GM12864 (cell line): Measurements from ENCODE around the gene APPL2.

Source experiments
- DNase-seq: peaks from one replicate; pipeline ENCODE4 v3.0.0-alpha.2; 2011; ENCODE audit warnings: low read depth
- H3K4me3 ChIP-seq: 2 replicates; pipeline ENCODE4 v1.5.1; 2011; ENCODE audit warnings: mild to moderate bottlenecking, low read depth, low read length, control low read depth
- TF ChIP-seq, protein P1 (sequence below): IDR thresholded peaks from 2 replicates; pipeline ENCODE4 v1.5.1; 2011; ENCODE audit warnings: low read depth, mild to moderate bottlenecking, moderate library complexity, low read length, control low read depth, inconsistent platforms; ENCODE audit errors: missing control alignments

Gene APPL2, protein sequence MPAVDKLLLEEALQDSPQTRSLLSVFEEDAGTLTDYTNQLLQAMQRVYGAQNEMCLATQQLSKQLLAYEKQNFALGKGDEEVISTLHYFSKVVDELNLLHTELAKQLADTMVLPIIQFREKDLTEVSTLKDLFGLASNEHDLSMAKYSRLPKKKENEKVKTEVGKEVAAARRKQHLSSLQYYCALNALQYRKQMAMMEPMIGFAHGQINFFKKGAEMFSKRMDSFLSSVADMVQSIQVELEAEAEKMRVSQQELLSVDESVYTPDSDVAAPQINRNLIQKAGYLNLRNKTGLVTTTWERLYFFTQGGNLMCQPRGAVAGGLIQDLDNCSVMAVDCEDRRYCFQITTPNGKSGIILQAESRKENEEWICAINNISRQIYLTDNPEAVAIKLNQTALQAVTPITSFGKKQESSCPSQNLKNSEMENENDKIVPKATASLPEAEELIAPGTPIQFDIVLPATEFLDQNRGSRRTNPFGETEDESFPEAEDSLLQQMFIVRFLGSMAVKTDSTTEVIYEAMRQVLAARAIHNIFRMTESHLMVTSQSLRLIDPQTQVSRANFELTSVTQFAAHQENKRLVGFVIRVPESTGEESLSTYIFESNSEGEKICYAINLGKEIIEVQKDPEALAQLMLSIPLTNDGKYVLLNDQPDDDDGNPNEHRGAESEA

DNA sequence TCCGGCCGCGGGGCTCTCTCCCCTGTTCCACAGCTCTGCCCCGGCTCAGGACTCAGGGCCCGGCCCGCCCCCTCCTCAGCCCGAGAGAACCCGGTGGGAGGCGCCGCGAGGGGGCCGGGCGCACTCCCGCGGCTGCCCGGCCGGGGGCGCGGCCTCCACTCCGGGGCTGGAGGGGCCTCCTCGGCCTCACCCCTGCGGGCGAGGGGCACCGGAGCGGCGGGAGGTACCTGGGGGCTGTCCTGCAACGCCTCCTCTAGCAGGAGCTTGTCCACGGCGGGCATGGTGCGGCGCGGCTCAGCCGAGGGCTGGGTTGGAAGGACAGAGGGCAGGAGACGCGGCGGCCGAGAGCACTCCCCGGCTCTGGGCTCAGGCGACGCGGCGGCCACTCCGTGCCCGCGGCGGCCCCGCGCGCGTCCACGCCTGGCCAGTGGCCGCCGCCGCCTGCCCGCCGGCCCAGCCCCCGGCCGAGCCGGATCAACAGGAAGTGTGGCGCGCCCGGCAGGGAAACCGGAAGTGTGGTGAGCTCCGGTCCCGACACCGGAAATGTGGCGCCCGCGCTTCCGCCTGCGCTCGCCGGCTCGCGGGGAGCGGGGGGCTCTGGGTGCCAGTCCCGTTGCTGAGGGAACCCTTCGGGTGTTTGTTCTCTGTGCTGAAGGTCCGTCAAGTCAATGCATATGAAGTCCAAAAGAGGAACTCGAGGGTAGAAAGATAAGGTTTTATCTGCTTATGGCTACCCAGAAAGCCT is at the start of gene APPL2:
Gene APPL2, minus strand, starts transcription at position 443 of the 745 bp plus-strand sequence. Its CDS starts 162 bp downstream, at position 281.
- TF ChIP-seq, protein P1, sequence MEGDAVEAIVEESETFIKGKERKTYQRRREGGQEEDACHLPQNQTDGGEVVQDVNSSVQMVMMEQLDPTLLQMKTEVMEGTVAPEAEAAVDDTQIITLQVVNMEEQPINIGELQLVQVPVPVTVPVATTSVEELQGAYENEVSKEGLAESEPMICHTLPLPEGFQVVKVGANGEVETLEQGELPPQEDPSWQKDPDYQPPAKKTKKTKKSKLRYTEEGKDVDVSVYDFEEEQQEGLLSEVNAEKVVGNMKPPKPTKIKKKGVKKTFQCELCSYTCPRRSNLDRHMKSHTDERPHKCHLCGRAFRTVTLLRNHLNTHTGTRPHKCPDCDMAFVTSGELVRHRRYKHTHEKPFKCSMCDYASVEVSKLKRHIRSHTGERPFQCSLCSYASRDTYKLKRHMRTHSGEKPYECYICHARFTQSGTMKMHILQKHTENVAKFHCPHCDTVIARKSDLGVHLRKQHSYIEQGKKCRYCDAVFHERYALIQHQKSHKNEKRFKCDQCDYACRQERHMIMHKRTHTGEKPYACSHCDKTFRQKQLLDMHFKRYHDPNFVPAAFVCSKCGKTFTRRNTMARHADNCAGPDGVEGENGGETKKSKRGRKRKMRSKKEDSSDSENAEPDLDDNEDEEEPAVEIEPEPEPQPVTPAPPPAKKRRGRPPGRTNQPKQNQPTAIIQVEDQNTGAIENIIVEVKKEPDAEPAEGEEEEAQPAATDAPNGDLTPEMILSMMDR = peak; percentile 40
- DNase-seq = peak; percentile 49
- peak within 1 kb of the TSS; percentile 92 for H3K4me3 ChIP-seq

DNA sequence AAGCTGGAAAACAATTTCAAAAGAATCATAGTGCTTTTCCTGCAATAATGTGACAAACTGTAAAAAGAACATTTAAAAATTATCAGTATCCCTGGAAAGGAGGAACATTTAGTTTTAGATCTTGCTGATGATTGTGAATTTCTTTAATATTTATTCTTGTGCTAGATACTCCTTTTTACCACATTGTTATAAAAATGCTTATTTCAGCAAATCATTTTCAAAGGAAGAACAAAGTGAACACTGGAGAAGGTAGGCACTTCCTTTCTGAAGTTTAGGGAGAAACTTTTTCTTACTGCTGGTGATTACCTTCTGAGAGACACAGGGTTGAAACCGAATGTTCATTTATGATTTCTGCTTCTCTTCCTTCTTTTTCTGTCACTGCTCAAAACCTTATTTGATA is 49.4 kb upstream of the APPL2 start:
- H3K4me3 ChIP-seq = no peak overlapping the region
- no peak for DNase-seq
- TF ChIP-seq, protein P1 = no peak

DNA sequence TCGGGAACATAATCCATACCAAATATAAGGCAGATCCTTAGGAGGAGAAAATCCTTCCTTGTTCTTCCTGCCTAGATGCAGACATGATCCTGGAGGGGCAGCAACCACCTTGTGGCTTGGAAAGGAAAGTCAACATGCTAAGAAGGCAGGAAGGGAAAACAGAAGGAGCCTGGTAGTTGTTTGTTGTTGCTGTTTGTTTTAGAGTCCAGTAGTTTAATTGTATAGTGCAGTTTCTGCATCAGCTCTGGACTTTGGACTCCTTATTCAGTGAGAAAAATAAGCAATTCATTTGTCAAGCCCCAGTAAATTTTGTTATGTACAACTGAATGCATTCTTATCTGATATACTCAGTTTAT is 45.7 kb upstream of the APPL2 start:
- H3K4me3 ChIP-seq = no peak overlapping the region
- TF ChIP-seq, protein P1 = no peak
- no peak for DNase-seq

DNA sequence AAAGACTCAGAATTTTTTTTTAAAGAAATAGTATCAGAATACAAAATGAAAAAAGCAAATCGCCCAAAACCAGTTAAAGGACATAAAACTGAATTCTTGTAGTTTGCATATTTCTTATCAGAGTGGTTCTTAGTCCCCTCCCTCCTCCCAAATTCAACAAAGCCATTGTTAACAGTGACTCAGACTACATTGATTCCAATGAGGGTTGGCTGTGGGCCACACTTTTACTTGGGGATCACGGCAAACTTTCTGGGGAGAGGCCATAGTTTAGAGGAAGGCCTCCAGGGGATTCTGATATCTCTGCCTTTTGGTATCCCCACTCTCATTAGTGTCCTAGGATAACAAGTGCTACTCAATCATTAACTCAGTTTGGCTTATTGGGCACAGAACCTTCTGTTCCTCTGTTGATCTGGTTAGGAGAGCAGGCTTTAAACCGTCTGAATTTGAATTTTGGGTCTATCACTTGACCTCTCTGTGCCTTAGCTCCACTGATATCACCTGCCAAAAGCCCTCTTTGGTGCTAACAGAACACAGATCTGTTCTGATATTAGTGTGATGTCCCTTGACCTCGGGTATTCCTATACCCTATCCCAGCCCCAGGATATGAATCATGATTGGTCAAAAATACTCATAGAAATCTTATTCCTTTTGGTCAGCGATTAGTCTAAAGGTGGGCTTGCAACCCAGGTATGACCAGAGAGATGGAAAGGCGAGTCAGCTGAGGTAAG is 45.2 kb upstream of the APPL2 start:
- DNase-seq = no peak
- no peak overlapping the region for H3K4me3 ChIP-seq
- TF ChIP-seq, protein P1 = no peak

DNA sequence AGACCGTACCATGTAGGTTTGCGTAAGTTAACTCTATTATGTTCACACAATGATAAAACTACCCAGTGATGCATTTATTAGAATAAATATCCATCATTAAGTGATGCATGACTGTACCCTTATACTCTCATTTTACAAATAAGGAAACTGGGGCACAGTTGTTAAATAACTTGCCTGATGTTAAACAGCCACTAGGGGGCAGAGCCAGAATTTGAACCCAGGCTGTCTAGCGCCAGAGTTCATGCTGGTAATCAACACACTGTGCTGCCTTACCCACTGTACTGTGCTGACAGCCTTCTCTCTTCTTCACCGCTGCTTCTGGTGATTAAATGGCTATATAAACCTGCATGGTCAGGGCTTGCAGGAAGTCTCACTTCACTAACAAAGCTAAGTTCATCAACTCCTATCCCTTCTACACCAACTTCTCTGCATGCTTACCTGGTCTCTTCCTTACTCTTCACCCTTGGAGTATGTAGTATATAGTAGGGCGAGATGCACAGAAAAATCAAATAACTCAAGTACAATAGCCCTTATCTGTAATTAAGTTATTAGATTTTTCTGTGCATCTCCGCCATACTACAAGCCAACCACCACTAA is 43.6 kb upstream of the APPL2 start:
- TF ChIP-seq, protein P1 = peak; percentile 81
- peak; percentile 29 for DNase-seq
- H3K4me3 ChIP-seq = no peak overlapping the region

DNA sequence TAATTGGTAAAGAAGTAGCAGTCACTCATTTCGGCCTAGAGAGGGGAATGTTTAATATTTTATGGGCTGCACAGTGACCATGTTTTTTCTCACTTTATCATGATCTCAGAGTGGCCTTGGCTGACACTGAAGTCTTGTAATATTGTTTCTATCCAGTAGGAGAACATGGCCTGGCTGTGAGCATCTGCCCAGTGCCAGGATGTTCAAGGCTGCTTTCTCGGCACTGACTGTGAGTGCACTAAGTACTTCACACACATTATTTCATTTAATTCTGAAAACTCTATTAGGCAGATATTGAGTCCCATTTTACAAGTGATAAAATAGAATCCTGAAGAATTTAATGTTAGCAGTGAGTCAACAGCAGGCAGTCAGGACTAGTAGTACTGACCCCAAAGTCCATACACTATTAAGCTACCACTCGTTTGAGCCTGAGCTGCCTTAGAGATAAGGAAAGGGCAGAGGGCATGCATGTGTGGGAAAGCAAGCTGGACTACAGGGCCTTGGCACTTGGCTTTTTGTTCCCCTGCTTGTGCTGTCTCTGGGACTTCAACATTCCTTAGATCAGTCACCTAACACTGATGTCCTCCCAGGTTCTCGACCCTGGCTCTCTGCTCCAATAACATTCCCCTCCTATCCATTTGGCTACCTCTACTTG is 42.2 kb upstream of the APPL2 start:
- no peak overlapping the region for H3K4me3 ChIP-seq
- TF ChIP-seq, protein P1 = peak; percentile 32
- DNase-seq = no peak
